ENCODE results near the gene UBE4A. TPM values are rescaled to one million over a fixed set of nuclear protein-coding genes. Genes with fewer than 3 reads are reported as not detected.

The UBE4A gene
- total and polyA plus RNA-seq, 9 of the 15 experiments (the other 6 are each of a cell fraction or from before 2014, with no cell fraction given): 13.5 to 45.2 (median 26.8) TPM

GRCh38 chr11:118437208-118438125 lies 78.1 kb downstream of the UBE4A start (continued):
- no peak for TF ChIP-seq ZNF280A (IDR thresholded peaks at IDR 0.05; ENCODE audit: low read depth, partially characterized antibody)
- no peak for TF ChIP-seq RHOXF2B (CRISPR knock-in tag; conservative IDR thresholded peaks at IDR 0.05)
- no peak for TF ChIP-seq ATF6 (CRISPR knock-in tag; IDR thresholded peaks at IDR 0.05)
- no peak for TF ChIP-seq CREBBP (IDR thresholded peaks at IDR 0.05; ENCODE audit: low read depth, low read length)
- TF ChIP-seq NEUROD1 (IDR thresholded peaks at IDR 0.05; ENCODE audit: borderline replicate concordance, low read depth, low read length, partially characterized antibody): peak; percentile 17
- TF ChIP-seq SLC30A9 (CRISPR knock-in tag; IDR thresholded peaks at IDR 0.05): no peak
- TF ChIP-seq DMBX1 (CRISPR knock-in tag; IDR thresholded peaks at IDR 0.05; ENCODE audit: borderline replicate concordance): no peak
- TF ChIP-seq MCM7 (IDR thresholded peaks at IDR 0.05): no peak
- no peak for TF ChIP-seq TFAM (CRISPR knock-in tag; conservative IDR thresholded peaks at IDR 0.05)
- TF ChIP-seq TAF15 (IDR thresholded peaks at IDR 0.05; ENCODE audit: low read depth, low read length): no peak
- no peak for TF ChIP-seq USF1 (CRISPR knock-in tag; IDR thresholded peaks at IDR 0.05)
- no peak for TF ChIP-seq ZSCAN32 (CRISPR knock-in tag; IDR thresholded peaks at IDR 0.05)
- no peak for TF ChIP-seq ZNF316 (IDR thresholded peaks at IDR 0.05)
- TF ChIP-seq KAT7 (CRISPR knock-in tag; IDR thresholded peaks at IDR 0.05; ENCODE audit: borderline replicate concordance): no peak
- TF ChIP-seq ZNF217 (CRISPR knock-in tag; IDR thresholded peaks at IDR 0.05): no peak
- TF ChIP-seq RBM39 (optimal IDR thresholded peaks at IDR 0.05; ENCODE audit: low read depth, low read length): no peak
- no peak for TF ChIP-seq ZNF668 (CRISPR knock-in tag; IDR thresholded peaks at IDR 0.05)
- TF ChIP-seq BDP1 (IDR thresholded peaks at IDR 0.05; ENCODE audit: insufficient read depth, insufficient read length): no peak
- no peak for TF ChIP-seq RUNX1 (IDR thresholded peaks at IDR 0.05; ENCODE audit: low read depth)
- TF ChIP-seq MLX (CRISPR knock-in tag; conservative IDR thresholded peaks at IDR 0.05): no peak
- peak; percentile 34; the same call in 1 of the 2 replicates for TF ChIP-seq JUND (IDR thresholded peaks at IDR 0.05; ENCODE audit: borderline replicate concordance, low read depth, low read length)
- no peak; the same call in 2 of the 3 replicates for TF ChIP-seq JUND (tag; IDR thresholded peaks at IDR 0.05; ENCODE audit: borderline replicate concordance, low read depth, low read length)
- TF ChIP-seq ZNF586 (CRISPR knock-in tag; conservative IDR thresholded peaks at IDR 0.05): no peak
- no peak for TF ChIP-seq NBN (IDR thresholded peaks at IDR 0.05; ENCODE audit: low read depth)
- no peak; the same call in 1 of the 2 replicates for TF ChIP-seq HLTF (IDR thresholded peaks at IDR 0.05)

Data from K562 (cell line).